ENCODE results near the gene PRR36. TPM values are rescaled to one million over a fixed set of nuclear protein-coding genes. Genes with fewer than 3 reads are reported as not detected.

PRR36 gene
- total and polyA plus RNA-seq, 10 donors: 0.02 to 0.43 (median 0.09) TPM; not detected in 3

- Histone ChIP-seq H3K9me3 (no peaks in the 10 kb centered on the region), H3K36me3 (peaks cover 0 to 36% (median 7%) of the 10 kb centered on the region in 6 donors), H3K27me3 (replicated peaks in 1 of 7) (peaks cover 0 to 13% (median 0%) of the 10 kb centered on the region in 7 donors), H3K4me3 (peak within 1 kb of the TSS; percentile 55 to 89 (median 74)), H3K27ac (peak within 1 kb of the TSS; percentile 83 to 95 (median 92)), H3K4me1 (peaks cover 14 to 55% (median 46%) of the 10 kb centered on the region in 6 donors)
- WGBS, 5 donors: 0 to 1% (median 0%) methylated on average over 47 to 89 of the region's 89 CpGs
- DNase-seq: peak; percentile 100
- TF ChIP-seq CTCF (IDR thresholded peaks at IDR 0.05 in 8 of 11, conservative IDR thresholded peaks at IDR 0.05 in 3 of 11) (peak; percentile 43 to 84 (median 60)), POLR2AphosphoS5 (IDR thresholded peaks at IDR 0.05) (peak; percentile 91 to 94 (median 93)), POLR2A (IDR thresholded peaks at IDR 0.05) (peak in 1 of 3 donors; percentile 70)
- intact Hi-C loops (cut with DNase I; ENCODE audit: low total_unique reads): no loop called here
These were observed 29.3 kb upstream of the PRR36 start, which contains the start of gene MAP2K7 for GRCh38 chr19:7903244-7904073. Gene MAP2K7, plus strand, starts transcription at chr19:7903877. Its CDS starts 68 bp downstream, at chr19:7903945.

- peak overlapping the region; percentile 52 to 89 (median 74) for H3K4me3 ChIP-seq
- TF ChIP-seq CTCF (IDR thresholded peaks at IDR 0.05 in 8 of 11, conservative IDR thresholded peaks at IDR 0.05 in 3 of 11): no peak
- no peak for TF ChIP-seq POLR2AphosphoS5 (IDR thresholded peaks at IDR 0.05)
- no peak for TF ChIP-seq POLR2A (IDR thresholded peaks at IDR 0.05)
- H3K9me3 ChIP-seq: no peaks in the 10 kb centered on the region
- peaks cover 0 to 13% (median 0%) of the 10 kb centered on the region in 7 donors for H3K27me3 ChIP-seq (replicated peaks in 1 of 7)
- no peak for DNase-seq
- peak overlapping the region; percentile 83 to 95 (median 92) for H3K27ac ChIP-seq
- 17 to 49% (median 23%) methylated on average over 8 to 20 of the region's 20 CpGs for WGBS, 5 donors
- intact Hi-C loops (cut with DNase I; ENCODE audit: low total_unique reads): no loop called here
- H3K36me3 ChIP-seq: peaks cover 0 to 31% (median 7%) of the 10 kb centered on the region in 6 donors
- H3K4me1 ChIP-seq: peaks cover 14 to 49% (median 41%) of the 10 kb centered on the region in 6 donors
These were observed 28.6 kb upstream of the PRR36 start for GRCh38 chr19:7902796-7903243.

DNA sequence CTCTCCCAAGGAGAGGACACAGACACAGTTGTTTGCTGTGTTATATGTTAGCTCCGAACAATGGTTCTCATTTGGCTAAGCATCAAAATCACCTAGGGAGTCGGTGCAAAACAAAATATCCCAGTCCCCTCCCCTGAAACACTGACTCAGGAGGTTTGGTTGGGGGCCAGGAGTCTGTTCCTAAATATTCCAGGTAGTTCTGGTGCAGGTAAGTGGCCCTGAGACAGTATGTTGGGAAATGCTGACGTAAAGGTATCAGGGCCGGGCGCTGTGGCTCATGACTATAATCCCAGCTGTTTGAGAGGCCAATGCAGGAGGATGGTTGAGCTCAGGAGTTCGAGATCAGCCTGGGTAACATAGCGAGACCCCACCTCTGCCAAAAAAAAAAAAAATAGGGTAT lies 27.1 kb upstream of the PRR36 start:
- 91 to 94% (median 93%) methylated on average over 7 of the region's 7 CpGs for WGBS, 5 donors
- TF ChIP-seq CTCF (IDR thresholded peaks at IDR 0.05 in 8 of 11, conservative IDR thresholded peaks at IDR 0.05 in 3 of 11) (no peak), POLR2A (IDR thresholded peaks at IDR 0.05) (no peak), POLR2AphosphoS5 (IDR thresholded peaks at IDR 0.05) (no peak)
- DNase-seq: no peak
- peaks cover 14 to 34% (median 29%) of the 10 kb centered on the region in 6 donors for H3K4me1 ChIP-seq
- H3K4me3 ChIP-seq: no peak overlapping the region
- H3K27ac ChIP-seq: no peak overlapping the region
- peaks cover 0 to 13% (median 0%) of the 10 kb centered on the region in 7 donors for H3K27me3 ChIP-seq (replicated peaks in 1 of 7)
- intact Hi-C loops (cut with DNase I; ENCODE audit: low total_unique reads): no loop called here
- H3K36me3 ChIP-seq: peaks cover 0 to 17% (median 5%) of the 10 kb centered on the region in 6 donors
- no peaks in the 10 kb centered on the region for H3K9me3 ChIP-seq

DNA sequence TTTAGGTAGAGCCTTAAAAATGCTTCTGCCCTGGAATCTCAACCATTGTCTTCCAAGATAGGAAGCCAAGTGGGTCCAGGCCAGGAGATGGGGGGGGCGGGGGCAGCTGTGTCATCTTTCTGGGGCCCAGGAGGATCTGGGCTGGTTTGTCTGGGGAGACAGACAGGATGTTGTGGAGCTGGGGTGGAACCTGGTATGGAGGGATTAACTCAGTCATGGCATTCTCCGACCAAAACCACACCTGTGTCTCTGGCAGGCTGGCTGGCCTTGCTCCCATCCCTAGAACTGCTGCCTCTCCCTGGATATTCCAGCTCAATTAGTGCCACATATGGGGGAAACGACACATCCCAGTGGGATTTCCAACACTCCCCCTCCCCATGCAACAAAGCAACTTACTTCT lies 26.7 kb upstream of the PRR36 start:
- intact Hi-C loops (cut with DNase I; ENCODE audit: low total_unique reads): no loop called here
- H3K27me3 ChIP-seq (replicated peaks in 1 of 7): peaks cover 0 to 13% (median 0%) of the 10 kb centered on the region in 7 donors
- H3K9me3 ChIP-seq: no peaks in the 10 kb centered on the region
- no peak overlapping the region for H3K4me3 ChIP-seq
- DNase-seq: no peak
- no peak for TF ChIP-seq POLR2AphosphoS5 (IDR thresholded peaks at IDR 0.05)
- TF ChIP-seq CTCF (IDR thresholded peaks at IDR 0.05 in 8 of 11, conservative IDR thresholded peaks at IDR 0.05 in 3 of 11): no peak
- TF ChIP-seq POLR2A (IDR thresholded peaks at IDR 0.05): no peak
- H3K4me1 ChIP-seq: peaks cover 14 to 30% (median 25%) of the 10 kb centered on the region in 6 donors
- 71 to 91% (median 80%) methylated on average over 3 of the region's 3 CpGs for WGBS, 5 donors
- H3K27ac ChIP-seq: no peak overlapping the region
- peaks cover 0 to 13% (median 1%) of the 10 kb centered on the region in 6 donors for H3K36me3 ChIP-seq
